GF-D8 (cell line): Measurements from ENCODE around the gene LMF1.
"Not testable (repeated sequence)": the region's sequence is repeated elsewhere in the genome, so short reads cannot be mapped to it uniquely, and the experiment has no call there.

Experiments
- DNase-seq: peaks from one replicate; lab custom pipeline; 2025; lab: John Stamatoyannopoulos, UW

The LMF1 gene

GRCh38 chr16:867421-868385, 103.1 kb downstream of the LMF1 start:
- DNase-seq: no peak

- DNase-seq: no peak
These were observed 104.4 kb downstream of the LMF1 start for GRCh38 chr16:866252-866896.

GRCh38 chr16:865026-865425, 105.8 kb downstream of the LMF1 start:
- no peak for DNase-seq

DNA sequence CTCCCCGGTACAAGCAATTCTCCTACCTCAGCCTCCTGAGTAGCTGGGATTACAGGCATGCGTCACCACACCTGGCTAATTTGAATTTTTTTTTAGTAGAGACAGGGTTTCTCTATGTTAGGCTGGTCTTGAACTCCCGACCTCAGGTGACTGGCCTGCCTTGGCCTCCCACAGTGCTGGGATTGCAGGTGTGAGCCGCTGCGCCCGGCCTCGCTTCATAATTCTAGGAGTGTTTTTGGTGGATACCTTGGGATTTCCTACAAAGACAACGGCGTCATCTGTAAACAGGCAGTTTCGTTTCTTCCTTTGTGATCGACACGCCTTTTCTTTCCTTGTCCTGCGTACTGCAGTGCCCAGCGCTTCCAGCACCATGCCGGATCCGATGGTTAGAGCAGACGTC, 109.3 kb downstream of the LMF1 start:
- no peak for DNase-seq

GRCh38 chr16:860891-861290, 109.9 kb downstream of the LMF1 start:
- no peak for DNase-seq

DNA sequence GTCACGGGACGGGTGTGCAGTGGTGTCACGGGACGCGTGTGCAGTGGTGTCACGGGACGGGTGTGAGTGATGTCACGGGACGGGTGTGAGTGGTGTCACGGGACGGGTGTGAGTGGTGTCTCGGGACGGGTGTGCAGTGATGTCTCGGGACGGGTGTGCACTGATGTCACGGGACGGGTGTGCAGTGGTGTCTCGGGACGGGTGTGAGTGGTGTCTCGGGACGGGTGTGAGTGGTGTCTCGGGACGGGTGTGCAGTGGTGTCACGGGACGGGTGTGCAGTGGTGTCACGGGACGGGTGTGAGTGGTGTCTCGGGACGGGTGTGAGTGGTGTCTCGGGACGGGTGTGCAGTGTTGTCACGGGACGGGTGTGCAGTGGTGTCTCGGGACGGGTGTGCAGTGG, 111.8 kb downstream of the LMF1 start:
- not testable (repeated sequence) for DNase-seq

- not testable (repeated sequence) for DNase-seq
These were observed 112.3 kb downstream of the LMF1 start for GRCh38 chr16:858441-858840.

- no peak for DNase-seq
These were observed 114.0 kb downstream of the LMF1 start for GRCh38 chr16:856811-857210.

DNA sequence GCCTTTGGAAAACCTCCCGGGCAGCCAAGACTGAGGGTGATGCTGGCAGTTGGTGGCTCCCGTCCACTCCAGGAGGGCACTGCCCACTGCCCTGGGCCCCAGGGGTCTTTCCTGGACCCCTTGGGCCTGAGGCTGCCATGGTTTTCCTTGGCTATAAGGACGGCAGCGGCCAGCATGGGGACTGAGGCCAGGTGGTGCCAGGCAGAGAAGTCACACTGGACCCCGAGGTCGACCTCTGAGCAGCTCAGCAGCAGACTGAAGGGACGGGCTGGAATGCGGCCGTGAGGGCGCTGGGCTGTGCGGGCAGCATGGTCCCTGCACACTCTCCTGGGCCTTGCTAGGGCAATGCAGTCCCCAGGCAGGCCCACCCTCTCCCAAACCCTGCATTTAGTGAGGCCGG, 114.7 kb downstream of the LMF1 start:
- no peak for DNase-seq

- DNase-seq: no peak
These were observed 115.3 kb downstream of the LMF1 start for GRCh38 chr16:855471-855870.

- no peak for DNase-seq
These were observed 115.9 kb downstream of the LMF1 start for GRCh38 chr16:854808-855410.

DNA sequence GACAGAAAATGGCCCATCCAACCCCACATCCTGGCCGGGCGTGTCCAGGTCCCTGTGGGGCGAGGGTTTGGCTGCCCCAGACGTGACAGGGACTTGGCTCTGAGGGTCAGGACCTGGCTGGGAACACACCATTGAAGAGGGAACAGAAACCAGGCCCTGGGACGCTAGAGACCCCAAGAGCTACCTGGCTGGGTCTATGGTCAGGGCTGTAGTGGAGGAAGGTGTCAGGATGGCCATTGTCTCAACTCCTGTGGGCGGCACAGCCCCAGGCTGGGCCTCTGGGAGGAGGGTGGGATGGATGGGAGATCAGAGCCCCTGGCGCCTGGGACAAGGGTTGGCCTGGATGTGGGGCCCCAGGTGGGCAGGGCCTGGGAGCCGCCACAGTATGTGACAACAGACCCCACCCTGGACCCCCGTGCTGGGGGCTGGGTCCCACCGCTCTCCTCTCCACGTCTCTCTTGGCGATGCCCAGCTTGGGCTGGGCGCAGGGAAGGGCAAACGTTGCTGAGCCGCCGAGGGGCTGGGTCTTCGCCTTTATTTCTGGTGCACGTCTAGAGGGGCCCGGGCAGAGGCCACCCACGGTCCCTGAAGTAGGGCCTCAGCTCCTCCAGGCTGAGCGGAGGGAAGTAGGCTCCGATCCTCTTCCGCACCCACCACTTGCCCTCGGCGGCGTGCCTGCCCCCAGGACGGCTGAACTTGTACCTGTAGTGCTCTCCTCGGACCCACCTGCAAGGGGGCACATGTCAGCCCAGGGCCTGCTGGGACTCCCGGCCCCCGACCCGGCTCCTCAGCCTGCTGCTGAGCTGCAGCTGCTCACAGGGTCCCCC, 116.6 kb downstream of the LMF1 start:
- no peak for DNase-seq

DNA sequence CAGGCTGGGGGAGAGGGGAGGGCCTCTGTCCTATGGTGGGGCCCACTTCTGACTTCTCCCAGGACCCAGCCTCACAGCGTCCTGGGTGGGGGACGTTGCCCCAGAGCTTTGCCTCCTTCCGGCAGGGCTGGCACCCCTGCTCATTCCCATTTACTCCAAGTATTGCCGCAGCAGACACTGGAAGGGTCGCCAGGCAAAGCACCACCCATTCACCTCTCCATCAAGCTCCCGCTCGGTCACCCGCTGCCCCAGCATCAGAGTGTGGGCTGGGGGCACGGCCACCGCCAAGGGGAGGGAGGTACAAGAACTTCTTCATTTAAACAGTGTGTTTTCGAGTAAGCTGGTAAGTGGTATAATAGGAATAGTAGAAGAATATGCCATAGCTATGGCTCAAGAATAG, 117.5 kb downstream of the LMF1 start:
- no peak for DNase-seq

- DNase-seq: no peak
These were observed 118.2 kb downstream of the LMF1 start for GRCh38 chr16:852451-853185.

- no peak for DNase-seq
These were observed 118.9 kb downstream of the LMF1 start for GRCh38 chr16:851871-852270.

- DNase-seq: no peak
These were observed 119.5 kb downstream of the LMF1 start for GRCh38 chr16:851209-851810.

DNA sequence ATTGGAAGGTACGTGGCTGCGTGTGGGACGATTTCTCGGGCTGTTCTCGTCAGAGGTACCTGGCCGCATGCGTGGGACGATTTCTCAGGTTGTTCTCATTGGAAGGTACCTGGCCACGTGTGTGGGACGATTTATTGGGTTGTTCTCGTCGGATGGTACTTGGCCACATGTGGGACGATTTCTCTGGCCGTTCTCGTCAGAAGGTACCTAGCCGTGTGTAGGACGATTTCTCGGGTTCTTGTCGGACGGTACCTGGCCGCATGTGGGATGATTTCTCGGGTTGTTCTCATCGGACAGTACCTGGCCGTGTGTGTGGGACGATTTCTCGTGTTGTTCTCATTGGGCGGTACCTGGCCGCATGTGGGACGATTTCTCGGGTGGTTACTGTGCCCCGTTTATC, 120.1 kb downstream of the LMF1 start:
- DNase-seq: no peak

- no peak for DNase-seq
These were observed 122.1 kb downstream of the LMF1 start for GRCh38 chr16:848510-849253.

GRCh38 chr16:847681-848445, 122.9 kb downstream of the LMF1 start:
- DNase-seq: no peak
